GM03348 (cell line): Measurements from ENCODE around the gene TFPI2.

Experiments used
- DNase-seq: peaks from one replicate; pipeline ENCODE4 v3.0.0; 2012; ENCODE audit warnings: low spot score

Gene TFPI2

DNA sequence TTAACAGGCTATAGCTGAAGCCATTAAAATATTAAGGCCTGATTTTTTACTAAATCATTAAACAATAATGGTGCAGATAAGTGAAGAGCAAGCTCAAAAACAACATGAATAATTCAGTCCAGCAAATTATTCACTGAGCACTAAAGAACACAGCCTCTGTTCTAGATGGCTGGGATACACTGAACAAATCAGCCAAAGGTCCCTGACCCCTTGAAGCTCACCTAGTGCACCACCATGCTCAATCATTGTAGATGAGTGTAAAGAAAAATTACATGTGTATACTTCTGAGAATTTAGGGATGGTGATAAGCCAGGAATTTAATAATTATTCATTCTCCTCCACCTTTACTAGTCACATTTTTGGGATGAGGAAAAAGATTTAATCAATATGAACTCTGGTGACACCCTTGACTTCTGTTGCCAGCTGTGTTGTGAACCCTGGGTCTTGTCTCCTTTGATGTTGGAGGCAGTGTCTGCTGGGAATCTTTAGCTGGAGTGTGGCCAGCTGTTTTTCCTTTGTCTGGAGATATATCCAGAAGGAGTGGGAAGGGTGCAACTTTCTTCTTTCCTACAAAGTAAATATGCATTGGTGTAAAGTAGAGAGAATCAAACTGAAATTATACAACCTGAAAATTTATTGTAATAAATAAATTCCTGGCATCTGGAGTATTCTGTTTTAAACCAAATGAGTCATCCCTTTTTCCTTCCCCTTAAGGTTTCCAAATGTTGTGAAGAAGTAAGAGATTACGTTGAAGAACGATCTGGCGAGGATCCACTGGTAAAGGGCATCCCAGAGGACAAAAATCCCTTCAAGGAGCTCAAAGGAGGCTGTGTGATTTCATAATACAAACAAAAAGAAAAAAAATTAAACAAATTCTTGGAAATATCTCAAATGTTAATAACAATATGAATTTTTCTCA, 19.8 kb upstream of the TFPI2 start:
- DNase-seq: peak; percentile 34

DNA sequence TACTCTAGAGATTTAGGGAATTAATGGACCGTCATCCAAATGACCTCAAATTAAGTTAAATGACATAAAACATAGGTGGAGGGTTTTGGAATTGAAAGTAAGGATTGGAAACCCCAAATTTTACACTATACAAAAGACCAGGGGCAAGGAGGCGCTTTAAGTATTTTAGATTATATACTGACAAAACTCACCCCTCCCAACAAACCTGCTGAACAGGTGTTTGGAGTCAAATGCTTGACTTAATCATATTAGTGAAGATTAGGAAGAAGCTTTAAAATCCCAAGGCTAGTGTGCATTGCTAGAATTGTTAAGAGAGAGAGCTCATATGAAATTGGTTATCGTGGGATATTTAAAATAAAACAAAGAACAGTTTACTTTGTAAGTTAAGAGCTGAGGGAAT, 15.7 kb upstream of the TFPI2 start, which contains the start of gene GNGT1:
Gene GNGT1, plus strand, starts transcription at position 301 of the 400 bp plus-strand sequence. CDS start 180 bp downstream, outside the sequence.
- DNase-seq: no peak

DNA sequence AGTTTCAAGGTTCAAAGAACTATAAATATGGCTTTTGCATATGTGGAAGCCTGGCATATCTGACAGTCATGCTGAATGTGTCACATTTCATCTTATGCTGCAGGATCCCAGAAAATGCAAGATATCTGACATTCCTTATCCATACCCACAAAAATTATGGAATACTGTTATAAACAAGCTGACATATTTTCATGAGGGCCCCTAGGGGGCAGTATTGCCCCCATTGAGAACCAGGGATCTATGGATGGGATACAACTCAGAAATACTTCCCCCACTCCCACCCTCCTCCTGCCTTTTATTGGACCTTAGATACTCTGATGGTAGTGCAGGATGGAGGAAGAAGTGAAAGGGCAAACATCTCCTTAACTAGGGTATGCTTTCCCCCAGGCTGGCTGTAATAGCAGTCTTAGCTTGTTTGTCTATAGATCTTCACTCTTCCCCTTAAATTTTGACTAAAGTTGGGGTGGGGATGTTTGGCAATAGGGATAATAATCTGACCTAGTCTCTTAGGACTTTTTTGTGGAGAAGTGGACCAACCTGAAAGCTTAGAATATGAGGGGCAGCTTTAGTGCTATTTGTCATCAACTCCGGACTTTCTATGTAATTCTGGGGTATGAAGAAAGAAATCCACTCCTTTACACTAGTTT, 12.3 kb upstream of the TFPI2 start:
- peak; percentile 63 for DNase-seq

DNA sequence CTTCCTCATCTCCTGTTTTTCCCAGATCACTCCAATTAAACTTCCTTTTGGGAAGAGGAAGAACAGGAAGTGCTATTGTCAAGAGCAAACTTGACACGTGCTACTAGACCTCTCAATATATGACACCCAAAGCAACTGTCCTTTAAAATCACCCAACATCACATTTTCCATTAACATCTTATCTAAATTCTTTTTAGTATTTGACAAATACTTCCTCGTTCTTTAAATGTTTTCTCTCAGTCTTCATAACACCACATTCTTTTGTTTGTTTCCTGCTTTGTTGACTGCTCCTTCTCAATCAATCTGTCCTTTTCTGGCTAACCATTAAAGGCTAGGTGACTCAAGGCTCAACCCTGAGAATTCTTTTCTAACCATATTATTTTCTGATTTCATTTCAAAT, 7.1 kb upstream of the TFPI2 start:
- DNase-seq: no peak

DNA sequence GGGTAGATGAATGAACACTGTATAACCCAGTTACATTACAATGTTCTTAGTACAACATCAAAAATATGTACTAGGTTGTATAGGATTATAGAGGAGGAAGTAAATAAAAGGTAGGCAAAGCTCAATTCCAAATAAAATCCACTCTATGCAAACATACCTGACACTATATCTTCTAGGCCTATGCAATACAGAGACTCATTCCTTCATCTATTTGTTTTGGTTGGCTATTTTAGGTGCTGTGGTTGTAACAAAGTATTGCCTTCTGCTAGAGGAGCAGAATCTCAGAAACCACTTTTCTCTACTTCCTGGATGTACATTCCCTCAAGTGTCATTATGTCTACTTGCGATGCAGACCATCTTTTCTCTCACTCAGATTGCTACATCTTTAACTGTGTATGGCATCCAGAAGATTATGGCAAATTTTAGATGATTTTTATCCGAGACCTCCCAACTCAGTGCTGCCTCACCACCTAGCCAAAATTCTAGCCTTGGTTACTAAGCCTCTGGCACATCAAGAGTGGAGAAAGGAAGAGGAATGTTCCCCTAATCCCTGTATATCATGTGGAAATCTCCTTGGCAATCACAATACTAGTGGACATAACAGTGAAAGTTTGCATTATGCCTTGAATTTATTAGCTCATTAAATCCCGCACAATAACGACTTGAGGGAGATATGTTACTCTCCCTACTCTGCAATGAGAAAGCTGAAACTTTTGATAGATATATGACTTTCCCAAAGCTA, 5.5 kb upstream of the TFPI2 start:
- DNase-seq: no peak

DNA sequence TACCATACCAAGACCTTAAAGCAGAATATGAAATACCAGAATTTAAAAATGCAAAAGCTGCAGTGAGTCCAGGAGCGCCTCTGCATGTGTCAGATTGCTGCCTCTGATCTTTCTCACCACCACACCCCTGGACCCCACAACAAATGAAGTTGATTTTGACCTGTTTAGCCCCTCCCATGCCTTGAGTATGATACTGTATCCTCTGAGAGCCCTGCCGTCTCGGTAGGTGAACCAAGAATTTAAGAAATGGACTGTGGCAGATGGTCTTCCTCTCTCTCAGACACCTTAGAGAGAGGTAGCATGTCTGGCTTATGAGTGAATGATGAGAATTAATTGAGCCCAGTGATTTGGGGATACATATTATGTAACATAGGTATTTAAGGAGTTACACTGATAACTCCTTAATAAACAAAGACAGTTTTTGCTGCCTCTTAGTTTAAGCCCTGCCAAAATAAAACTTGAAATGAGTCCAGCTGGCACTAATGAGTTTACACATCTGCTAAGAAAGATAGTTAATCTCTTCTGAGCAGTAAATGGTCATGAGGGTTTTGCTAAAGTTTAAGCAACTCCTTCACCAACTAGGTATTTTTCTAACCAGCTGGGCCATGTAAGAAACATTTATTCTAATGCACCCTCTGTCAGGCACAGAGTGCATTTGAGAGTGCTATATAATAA, 4.5 kb upstream of the TFPI2 start:
- no peak for DNase-seq

DNA sequence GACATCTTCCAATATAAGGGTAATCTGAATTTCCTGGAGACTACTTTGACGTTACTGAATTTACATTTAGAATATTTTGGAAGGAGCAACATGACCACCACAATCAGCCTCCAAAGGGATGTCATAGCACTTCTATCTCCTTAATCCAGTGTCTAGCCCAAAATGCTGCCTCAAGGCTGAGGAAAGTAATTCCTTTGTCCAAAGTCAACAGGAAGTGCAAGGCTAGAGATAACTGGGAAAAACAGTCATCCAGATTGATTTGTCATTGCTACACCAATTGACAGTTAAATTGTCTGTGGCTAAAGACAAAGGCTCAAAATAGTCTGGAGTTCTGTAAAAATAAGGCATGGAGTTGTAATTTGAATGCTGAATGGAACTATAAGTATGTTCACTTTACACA, 3.9 kb upstream of the TFPI2 start:
- DNase-seq: peak; percentile 19

DNA sequence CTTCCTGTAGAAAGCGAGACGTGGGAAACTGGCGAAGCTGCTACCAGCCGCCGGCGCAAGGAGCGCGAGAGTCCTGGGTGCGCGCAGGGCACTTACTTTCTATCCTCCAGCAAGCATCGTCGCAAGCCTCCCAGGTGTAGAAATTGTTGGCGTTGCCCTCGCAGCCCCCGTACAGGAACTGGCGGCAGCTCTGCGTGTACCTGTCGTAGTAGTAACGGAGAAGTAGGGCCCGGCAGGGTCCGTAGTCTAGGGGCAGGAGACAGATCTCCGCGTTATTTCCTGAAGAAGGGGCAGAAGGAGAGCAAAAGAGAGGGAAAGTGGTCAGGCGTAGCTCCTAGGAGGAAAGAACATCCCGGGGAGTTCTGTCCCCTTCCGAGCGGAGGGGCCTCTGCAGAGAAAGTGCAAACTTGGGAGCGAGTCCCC, 501 bp downstream of the TFPI2 start:
- DNase-seq: peak; percentile 62

DNA sequence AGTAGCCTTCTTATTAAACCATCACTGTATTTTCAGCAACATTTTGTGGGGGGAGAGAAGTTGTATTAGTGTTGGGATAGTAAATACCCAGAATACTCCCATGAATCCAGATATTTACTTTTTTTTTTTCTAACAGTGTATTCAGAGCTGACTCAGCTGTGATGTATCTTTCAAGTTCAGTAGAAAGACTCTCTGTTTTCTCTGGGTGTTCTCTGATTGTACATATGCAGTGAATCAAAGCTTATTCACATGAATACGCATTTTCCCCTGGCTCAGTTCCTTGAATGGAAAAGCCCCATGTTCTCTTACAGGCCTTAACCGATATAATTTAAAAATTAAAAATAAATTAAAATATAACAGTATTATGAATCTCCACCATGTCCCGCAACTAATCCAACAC, 1.3 kb downstream of the TFPI2 start:
- DNase-seq: peak; percentile 40

DNA sequence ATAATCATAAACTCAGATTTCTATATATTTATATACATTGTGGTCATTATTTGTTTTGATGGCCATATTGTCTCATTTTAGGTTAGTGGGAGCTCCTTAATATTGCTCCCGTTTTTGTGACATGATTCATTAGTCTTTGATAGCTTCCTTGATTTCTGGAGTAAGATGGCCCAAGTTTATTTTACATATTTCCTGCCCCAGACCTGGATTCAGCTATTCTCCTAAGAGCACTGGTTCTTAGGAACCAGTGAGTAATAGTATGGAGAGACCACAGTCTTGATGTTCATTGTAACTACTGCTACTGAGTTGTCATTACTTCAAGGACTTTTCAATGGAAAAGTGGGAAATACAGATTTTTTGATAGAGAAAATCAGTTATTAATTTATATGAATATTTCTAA, 6.0 kb downstream of the TFPI2 start:
- DNase-seq: no peak

DNA sequence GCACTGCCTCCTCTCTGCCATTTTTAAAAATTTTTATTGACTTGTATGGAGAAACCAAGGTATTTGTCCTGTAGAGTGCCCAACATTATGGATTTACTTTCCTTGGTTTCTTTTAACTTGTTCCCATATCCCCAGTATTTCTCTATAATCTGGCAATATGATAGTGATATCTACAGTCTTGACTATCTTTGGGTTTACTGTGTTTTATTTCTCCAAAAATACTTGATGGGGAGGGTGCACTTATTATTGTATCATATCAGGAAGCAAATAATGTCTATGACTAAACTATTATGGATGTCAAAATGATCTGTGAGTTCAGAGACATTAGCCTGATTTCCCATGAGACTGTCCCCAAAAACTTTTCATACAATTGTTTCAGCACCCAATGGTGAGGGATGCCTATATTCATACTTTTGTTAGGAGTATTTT, 6.6 kb downstream of the TFPI2 start:
- no peak for DNase-seq

DNA sequence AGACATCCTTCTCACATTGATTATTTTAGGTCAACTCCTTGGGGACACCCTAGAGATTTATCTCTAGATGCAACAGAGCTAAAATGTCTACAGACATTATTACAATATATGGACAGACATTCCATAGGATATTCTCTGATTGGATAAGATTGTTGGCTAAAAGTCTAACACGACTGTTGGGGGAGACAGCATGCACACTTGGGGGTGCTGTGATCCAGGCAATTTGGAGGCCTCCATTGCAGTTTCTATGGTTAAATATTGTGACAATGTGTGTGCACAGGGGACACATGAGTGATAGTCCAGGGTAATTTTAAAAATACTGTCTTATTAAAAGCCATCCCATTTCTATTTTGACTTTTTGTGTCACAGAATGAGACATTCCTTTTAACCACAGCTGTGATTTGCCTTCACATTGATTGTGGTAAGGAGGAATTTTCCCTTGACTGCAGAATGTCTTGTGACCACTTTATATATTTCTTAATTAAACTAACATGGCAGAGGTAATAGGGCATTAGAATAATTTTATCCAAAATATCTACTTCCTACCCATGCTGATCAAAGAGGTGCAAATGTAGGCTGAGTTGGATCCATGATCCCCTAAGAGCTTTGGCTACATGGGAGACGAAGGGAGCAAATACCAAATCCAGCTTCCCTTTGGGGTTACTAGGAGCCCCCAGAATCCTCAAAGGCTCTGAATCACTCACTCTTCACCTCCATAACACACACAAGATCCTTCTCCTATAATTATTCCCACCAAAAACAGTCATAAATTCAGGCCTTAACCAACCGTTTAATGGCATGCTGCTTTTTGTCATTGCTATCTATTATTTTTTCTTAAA, 7.3 kb downstream of the TFPI2 start:
- no peak for DNase-seq

DNA sequence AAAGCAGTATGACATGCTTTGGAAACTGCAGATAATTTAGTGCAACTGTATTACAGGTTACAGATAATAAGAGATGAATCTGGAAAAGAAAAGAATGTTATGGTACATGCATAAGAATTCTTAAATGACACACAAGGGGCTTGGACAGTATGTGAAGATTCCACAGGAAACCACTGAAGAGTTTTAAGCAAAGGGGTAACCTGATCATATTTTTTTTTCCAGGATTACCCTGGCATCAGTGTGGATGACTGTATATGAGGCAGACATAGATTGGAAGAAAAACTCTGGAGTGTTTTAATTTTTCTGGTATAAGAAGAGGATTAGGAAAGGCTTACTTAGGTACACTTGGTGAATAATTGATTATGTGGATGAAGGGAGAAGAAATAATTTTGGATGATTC, 8.1 kb downstream of the TFPI2 start:
- no peak for DNase-seq

DNA sequence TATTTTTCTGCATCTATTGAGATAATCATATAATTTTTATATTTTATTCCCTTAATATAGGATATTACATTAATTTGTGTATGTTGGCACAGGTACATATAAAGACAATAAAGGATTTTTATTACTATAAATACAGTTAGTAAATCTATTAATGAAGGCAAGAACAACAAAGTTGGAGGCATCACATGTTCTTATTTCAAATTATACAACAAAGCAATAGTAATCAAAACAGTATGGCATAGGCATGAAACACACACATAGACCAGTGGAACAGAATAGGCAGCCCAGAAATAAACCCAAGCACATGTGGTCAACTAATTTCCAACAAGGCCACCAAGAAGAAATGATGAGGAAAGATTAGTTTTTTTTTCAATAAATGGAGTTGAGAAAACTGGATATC, 11.2 kb downstream of the TFPI2 start:
- no peak for DNase-seq

DNA sequence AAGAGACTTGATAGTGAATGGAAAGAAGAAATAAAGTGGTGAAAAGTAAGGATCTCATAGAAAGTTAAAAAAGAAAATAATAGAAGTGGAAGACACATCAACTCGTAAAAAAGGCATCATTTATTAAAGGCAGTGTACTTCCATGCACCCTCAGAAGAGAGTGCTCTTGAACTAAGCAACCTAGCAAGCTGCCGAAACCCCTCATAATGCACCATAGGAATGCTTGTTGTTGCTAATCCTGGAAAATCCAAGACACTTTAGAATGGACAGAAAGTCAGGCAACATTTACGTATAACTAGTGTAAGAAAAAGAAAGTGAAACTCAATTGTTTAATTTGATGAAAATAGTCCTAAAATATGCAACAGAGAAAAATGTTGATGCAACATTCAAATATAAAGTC, 12.8 kb downstream of the TFPI2 start:
- DNase-seq: no peak

DNA sequence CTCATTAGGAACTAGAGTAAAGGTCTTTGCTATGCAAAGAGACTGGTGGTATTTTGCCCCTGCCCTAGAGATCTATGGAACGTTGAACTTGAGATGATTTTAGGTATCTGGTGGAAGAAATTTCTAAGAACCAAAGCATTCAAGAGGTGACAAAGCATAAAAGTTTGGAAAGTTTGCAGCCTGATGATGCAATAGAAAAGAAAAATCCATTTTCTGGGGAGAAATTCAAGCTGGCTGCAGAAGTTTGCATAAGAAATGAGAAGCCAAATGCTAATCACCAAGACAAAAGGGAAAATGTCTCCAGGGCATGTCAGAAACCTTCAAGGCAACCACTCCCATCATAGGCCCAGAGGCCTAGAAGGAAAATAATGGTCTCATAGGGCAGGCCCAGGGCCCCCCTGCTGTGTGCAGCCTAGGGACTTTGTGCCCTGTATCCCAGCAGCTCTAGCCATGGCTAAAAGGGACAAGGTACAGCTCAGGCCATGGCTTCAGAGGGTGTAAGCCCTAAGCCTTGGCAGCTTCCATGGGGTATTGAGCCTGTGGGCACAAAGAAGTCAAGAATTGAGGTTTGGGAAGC, 16.5 kb downstream of the TFPI2 start:
- no peak for DNase-seq

DNA sequence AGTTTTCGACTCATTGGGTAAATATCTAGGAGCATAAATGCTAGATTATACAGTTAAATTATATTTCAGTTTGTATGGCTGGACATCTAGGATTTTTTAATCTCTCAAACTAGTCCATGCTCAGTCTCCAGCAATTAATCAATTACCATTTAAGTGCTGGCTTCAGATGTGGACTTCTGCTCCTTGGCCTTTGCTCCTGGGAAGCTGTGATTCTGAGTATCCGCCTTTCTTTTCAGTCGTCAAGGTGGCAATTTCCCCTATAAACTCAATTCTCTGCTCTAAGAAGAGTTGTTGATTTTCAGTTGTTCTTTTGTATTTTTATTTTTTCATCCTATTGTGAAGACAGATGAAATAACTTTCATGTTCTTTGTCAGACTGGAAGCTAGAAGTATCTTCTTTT, 23.7 kb downstream of the TFPI2 start:
- no peak for DNase-seq

DNA sequence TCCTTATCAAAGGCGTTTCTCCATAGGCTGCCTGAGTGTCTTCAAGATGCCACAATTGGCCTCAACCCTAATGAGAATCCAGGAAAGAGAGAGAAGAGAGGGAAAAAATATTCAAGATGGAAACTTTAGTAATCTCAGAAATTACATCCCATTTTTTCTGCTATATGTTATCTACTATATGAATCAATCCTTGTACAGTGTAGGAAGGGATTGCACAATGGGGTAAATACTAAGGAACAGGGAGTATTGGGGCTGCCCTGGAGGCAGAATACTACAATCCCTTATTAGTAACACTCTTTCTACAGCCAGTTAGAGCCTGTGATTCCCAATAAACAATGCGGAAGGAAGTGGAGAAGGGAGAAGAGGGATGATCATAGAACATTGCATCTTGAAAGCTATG, 27.9 kb downstream of the TFPI2 start:
- no peak for DNase-seq

DNA sequence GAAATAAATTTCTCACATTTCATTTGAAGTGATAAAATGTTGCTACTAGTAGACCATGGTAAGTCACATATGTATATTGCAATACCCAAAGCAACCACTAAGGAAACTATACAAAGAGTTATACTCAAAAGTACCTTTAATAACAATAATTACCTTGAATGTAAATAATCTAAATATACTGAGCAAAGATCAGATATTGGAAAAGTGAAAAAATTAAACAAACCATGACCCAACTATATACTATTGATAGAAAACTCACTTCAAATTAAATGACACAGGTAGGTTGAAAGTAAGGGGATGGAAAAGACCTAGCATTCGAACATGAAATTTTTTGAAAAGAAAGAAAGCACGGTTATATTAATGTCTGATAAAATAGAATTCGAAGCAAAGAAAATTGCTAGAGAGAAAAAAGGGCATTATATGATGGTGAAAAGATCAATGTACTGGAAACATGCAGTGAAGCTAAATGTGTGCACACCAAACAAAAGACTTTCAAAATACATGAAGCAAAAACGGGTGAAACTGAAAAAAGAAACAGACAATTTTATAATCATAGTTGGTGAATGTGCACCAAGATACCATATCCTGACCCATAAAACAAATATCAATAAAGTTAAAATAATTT, 29.1 kb downstream of the TFPI2 start:
- DNase-seq: no peak

DNA sequence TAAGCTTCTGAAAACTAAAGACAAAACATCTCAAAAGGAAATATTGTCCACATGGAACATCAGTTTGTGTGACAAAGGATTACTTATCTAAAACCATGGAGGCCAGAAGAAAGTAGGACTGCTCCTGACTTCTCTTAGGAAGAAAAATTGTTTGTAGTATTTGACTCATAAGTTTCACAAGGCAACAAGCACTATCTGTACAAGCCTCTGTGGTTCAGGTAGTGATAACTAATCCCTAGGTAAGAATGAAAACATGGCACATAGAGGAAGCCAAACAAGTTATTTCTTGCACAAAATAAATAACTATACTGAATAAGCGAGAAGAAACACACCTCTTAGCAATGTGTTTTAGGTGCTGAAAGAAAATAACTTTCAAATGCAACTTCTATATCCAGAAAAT, 30.3 kb downstream of the TFPI2 start:
- no peak for DNase-seq
